ENCODE data around the gene OPRL1.
A peak's percentile ranks its signal among the peaks of the same experiment; 100 is the strongest.

The OPRL1 gene

GRCh38 chr20:64051033-64051452 is 28.8 kb upstream of the OPRL1 start:
- Histone ChIP-seq H3K18ac (ENCODE audit: low read length) (no peak overlapping the region), H2BK120ac (ENCODE audit: insufficient read depth, low read length, poor library complexity) (no peak overlapping the region), H4K8ac (ENCODE audit: low read depth, low read length) (no peak overlapping the region), H3K4me3 (ENCODE audit: low read depth, low read length) (no peak overlapping the region), H3K4me2 (ENCODE audit: low read length) (no peak overlapping the region), H3K14ac (ENCODE audit: low read length) (no peak overlapping the region), H3K4me1 (ENCODE audit: control insufficient read depth in 1 of 2, insufficient read depth in 2 of 2, low read length in 2 of 2) (peaks cover 18 to 29% of the 10 kb centered on the region in 2 experiments), H2AFZ (ENCODE audit: insufficient read depth, low read length, poor library complexity) (no peak overlapping the region), H2AK5ac (ENCODE audit: low read length) (no peak overlapping the region), H3K36me3 (ENCODE audit: control insufficient read depth in 1 of 2, insufficient read depth in 2 of 2, low read length in 2 of 2) (no peaks in the 10 kb centered on the region), H2BK5ac (ENCODE audit: low read depth, low read length, poor library complexity) (no peak overlapping the region), H3K4ac (ENCODE audit: low read depth, low read length) (no peak overlapping the region), H2BK12ac (ENCODE audit: low read length) (no peak overlapping the region), H4K12ac (ENCODE audit: low read depth, low read length) (no peak overlapping the region), H3K79me2 (ENCODE audit: control insufficient read depth, insufficient read depth, low read length, poor library complexity) (no peaks in the 10 kb centered on the region), H3K27ac (ENCODE audit: low read depth, low read length) (no peak overlapping the region), H3K9me3 (ENCODE audit: insufficient read depth, low read depth, low read length) (no peaks in the 10 kb centered on the region), H3K9ac (ENCODE audit: low read length) (no peak overlapping the region), H3K79me1 (ENCODE audit: low read length) (peaks cover 11% of the 10 kb centered on the region), H3K23ac (ENCODE audit: low read length) (no peak overlapping the region), H4K91ac (ENCODE audit: low read depth, low read length) (no peak overlapping the region), H3K27me3 (ENCODE audit: insufficient read depth, low read length) (peaks cover 37% of the 10 kb centered on the region)
- WGBS (ENCODE audit: extremely low coverage, insufficient coverage, insufficient read length), result no CpG with 5 or more reads among the region's 11 CpGs
- DNase-seq, result no peak

GRCh38 chr20:64051561-64052325 is 28.1 kb upstream of the OPRL1 start:
- Histone ChIP-seq H3K79me1 (ENCODE audit: low read length) (peaks cover 16% of the 10 kb centered on the region), H3K4me2 (ENCODE audit: low read length) (no peak overlapping the region), H2AK5ac (ENCODE audit: low read length) (no peak overlapping the region), H3K36me3 (ENCODE audit: control insufficient read depth in 1 of 2, insufficient read depth in 2 of 2, low read length in 2 of 2) (no peaks in the 10 kb centered on the region), H2BK120ac (ENCODE audit: insufficient read depth, low read length, poor library complexity) (no peak overlapping the region), H3K27me3 (ENCODE audit: insufficient read depth, low read length) (peaks cover 36% of the 10 kb centered on the region), H2BK5ac (ENCODE audit: low read depth, low read length, poor library complexity) (no peak overlapping the region), H3K4me3 (ENCODE audit: low read depth, low read length) (no peak overlapping the region), H3K27ac (ENCODE audit: low read depth, low read length) (no peak overlapping the region), H2BK12ac (ENCODE audit: low read length) (peak overlapping the region; percentile 38), H3K23ac (ENCODE audit: low read length) (no peak overlapping the region), H3K9me3 (ENCODE audit: insufficient read depth, low read depth, low read length) (no peaks in the 10 kb centered on the region), H3K14ac (ENCODE audit: low read length) (no peak overlapping the region), H4K91ac (ENCODE audit: low read depth, low read length) (no peak overlapping the region), H3K18ac (ENCODE audit: low read length) (no peak overlapping the region), H4K8ac (ENCODE audit: low read depth, low read length) (no peak overlapping the region), H3K4ac (ENCODE audit: low read depth, low read length) (no peak overlapping the region), H3K9ac (ENCODE audit: low read length) (no peak overlapping the region), H2AFZ (ENCODE audit: insufficient read depth, low read length, poor library complexity) (no peak overlapping the region), H3K4me1 (ENCODE audit: control insufficient read depth in 1 of 2, insufficient read depth in 2 of 2, low read length in 2 of 2) (peaks cover 20 to 35% of the 10 kb centered on the region in 2 experiments), H3K79me2 (ENCODE audit: control insufficient read depth, insufficient read depth, low read length, poor library complexity) (no peaks in the 10 kb centered on the region), H4K12ac (ENCODE audit: low read depth, low read length) (no peak overlapping the region)
- DNase-seq, result no peak
- no CpG with 5 or more reads among the region's 15 CpGs for WGBS (ENCODE audit: extremely low coverage, insufficient coverage, insufficient read length)

- H3K4ac ChIP-seq (ENCODE audit: low read depth, low read length), result no peak overlapping the region
- H3K18ac ChIP-seq (ENCODE audit: low read length), result no peak overlapping the region
- H4K91ac ChIP-seq (ENCODE audit: low read depth, low read length), result no peak overlapping the region
- H2AFZ ChIP-seq (ENCODE audit: insufficient read depth, low read length, poor library complexity), result no peak overlapping the region
- H2AK5ac ChIP-seq (ENCODE audit: low read length), result no peak overlapping the region
- H2BK12ac ChIP-seq (ENCODE audit: low read length), result no peak overlapping the region
- peaks cover 32% of the 10 kb centered on the region for H3K27me3 ChIP-seq (ENCODE audit: insufficient read depth, low read length)
- no peak overlapping the region for H3K23ac ChIP-seq (ENCODE audit: low read length)
- H3K4me2 ChIP-seq (ENCODE audit: low read length), result no peak overlapping the region
- no peaks in the 10 kb centered on the region for H3K9me3 ChIP-seq (ENCODE audit: insufficient read depth, low read depth, low read length)
- H4K12ac ChIP-seq (ENCODE audit: low read depth, low read length), result no peak overlapping the region
- WGBS (ENCODE audit: extremely low coverage, insufficient coverage, insufficient read length), result no CpG with 5 or more reads among the region's 10 CpGs
- no peak overlapping the region for H4K8ac ChIP-seq (ENCODE audit: low read depth, low read length)
- DNase-seq, result no peak
- no peak overlapping the region for H2BK5ac ChIP-seq (ENCODE audit: low read depth, low read length, poor library complexity)
- no peak overlapping the region for H2BK120ac ChIP-seq (ENCODE audit: insufficient read depth, low read length, poor library complexity)
- no peak overlapping the region for H3K9ac ChIP-seq (ENCODE audit: low read length)
- H3K27ac ChIP-seq (ENCODE audit: low read depth, low read length), result no peak overlapping the region
- H3K4me1 ChIP-seq (ENCODE audit: control insufficient read depth in 1 of 2, insufficient read depth in 2 of 2, low read length in 2 of 2), result peaks cover 20 to 39% of the 10 kb centered on the region in 2 experiments
- no peaks in the 10 kb centered on the region for H3K79me2 ChIP-seq (ENCODE audit: control insufficient read depth, insufficient read depth, low read length, poor library complexity)
- no peak overlapping the region for H3K14ac ChIP-seq (ENCODE audit: low read length)
- no peaks in the 10 kb centered on the region for H3K36me3 ChIP-seq (ENCODE audit: control insufficient read depth in 1 of 2, insufficient read depth in 2 of 2, low read length in 2 of 2)
- H3K79me1 ChIP-seq (ENCODE audit: low read length), result peaks cover 16% of the 10 kb centered on the region
- H3K4me3 ChIP-seq (ENCODE audit: low read depth, low read length), result no peak overlapping the region
These were observed 27.6 kb upstream of the OPRL1 start for GRCh38 chr20:64052326-64052722.

GRCh38 chr20:64052987-64053840 is 26.7 kb upstream of the OPRL1 start:
- H3K27ac ChIP-seq (ENCODE audit: low read depth, low read length), result no peak overlapping the region
- WGBS (ENCODE audit: extremely low coverage, insufficient coverage, insufficient read length), result no CpG with 5 or more reads among the region's 33 CpGs
- H3K79me2 ChIP-seq (ENCODE audit: control insufficient read depth, insufficient read depth, low read length, poor library complexity), result no peaks in the 10 kb centered on the region
- H3K9ac ChIP-seq (ENCODE audit: low read length), result no peak overlapping the region
- H2BK5ac ChIP-seq (ENCODE audit: low read depth, low read length, poor library complexity), result peak overlapping the region; percentile 3
- H3K4me2 ChIP-seq (ENCODE audit: low read length), result no peak overlapping the region
- H3K9me3 ChIP-seq (ENCODE audit: insufficient read depth, low read depth, low read length), result no peaks in the 10 kb centered on the region
- peak overlapping the region; percentile 50 for H4K8ac ChIP-seq (ENCODE audit: low read depth, low read length)
- H3K14ac ChIP-seq (ENCODE audit: low read length), result peak overlapping the region; percentile 25
- no peak overlapping the region for H3K4me3 ChIP-seq (ENCODE audit: low read depth, low read length)
- peak overlapping the region; percentile 32 for H2AK5ac ChIP-seq (ENCODE audit: low read length)
- H2BK12ac ChIP-seq (ENCODE audit: low read length), result peak overlapping the region; percentile 25
- H3K23ac ChIP-seq (ENCODE audit: low read length), result no peak overlapping the region
- H2BK120ac ChIP-seq (ENCODE audit: insufficient read depth, low read length, poor library complexity), result peak overlapping the region; percentile 22
- no peak overlapping the region for H4K12ac ChIP-seq (ENCODE audit: low read depth, low read length)
- no peak overlapping the region for H2AFZ ChIP-seq (ENCODE audit: insufficient read depth, low read length, poor library complexity)
- H3K4ac ChIP-seq (ENCODE audit: low read depth, low read length), result no peak overlapping the region
- H4K91ac ChIP-seq (ENCODE audit: low read depth, low read length), result peak overlapping the region; percentile 75
- no peak overlapping the region for H3K18ac ChIP-seq (ENCODE audit: low read length)
- peaks cover 27% of the 10 kb centered on the region for H3K27me3 ChIP-seq (ENCODE audit: insufficient read depth, low read length)
- peaks cover 16% of the 10 kb centered on the region for H3K79me1 ChIP-seq (ENCODE audit: low read length)
- H3K36me3 ChIP-seq (ENCODE audit: control insufficient read depth in 1 of 2, insufficient read depth in 2 of 2, low read length in 2 of 2), result no peaks in the 10 kb centered on the region
- no peak for DNase-seq
- peaks cover 20 to 39% of the 10 kb centered on the region in 2 experiments for H3K4me1 ChIP-seq (ENCODE audit: control insufficient read depth in 1 of 2, insufficient read depth in 2 of 2, low read length in 2 of 2)
